Mammary epithelial cell (primary cell): ENCODE measurements around the gene ENPP5.

Source experiments
- EZH2 ChIP-seq: IDR thresholded peaks from 2 replicates; pipeline ENCODE4 v1.6.1; 2012; ENCODE audit warnings: low read length, inconsistent platforms, borderline replicate concordance
- TF ChIP-seq, protein P1 (sequence below), 2 donors: IDR thresholded peaks in 1 of 2; conservative IDR thresholded peaks in 1 of 2; 2 replicates each; pipeline ENCODE4 v1.5.1; 2011 to 2012; ENCODE audit warnings: inconsistent platforms in 2 of 2, low read length in 2 of 2, mild to moderate bottlenecking in 2 of 2, control low read depth in 1 of 2, low read depth in 1 of 2; ENCODE audit not compliant: insufficient read depth in 1 of 2; ENCODE audit errors: extremely low read depth in 1 of 2

DNA sequence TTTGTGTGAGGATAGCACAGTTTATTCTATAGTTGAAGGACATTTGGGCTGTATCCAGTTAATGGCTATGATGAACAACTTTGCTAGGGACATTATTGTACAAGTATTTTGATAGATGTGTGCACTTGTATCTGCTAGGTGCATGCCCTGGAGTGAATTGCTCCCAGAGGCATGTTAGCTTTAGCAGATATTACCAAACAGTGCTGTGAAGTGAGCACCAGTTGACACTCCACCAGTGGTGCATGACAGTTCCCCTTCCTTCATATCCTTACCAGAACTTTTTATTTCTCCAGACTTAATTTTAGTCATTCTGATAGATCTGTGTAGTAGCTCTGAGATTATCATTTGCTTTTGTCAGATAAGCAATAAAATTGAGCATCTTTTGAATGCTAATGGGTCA lies 48.9 kb upstream of the ENPP5 start:
- TF ChIP-seq, protein P1, sequence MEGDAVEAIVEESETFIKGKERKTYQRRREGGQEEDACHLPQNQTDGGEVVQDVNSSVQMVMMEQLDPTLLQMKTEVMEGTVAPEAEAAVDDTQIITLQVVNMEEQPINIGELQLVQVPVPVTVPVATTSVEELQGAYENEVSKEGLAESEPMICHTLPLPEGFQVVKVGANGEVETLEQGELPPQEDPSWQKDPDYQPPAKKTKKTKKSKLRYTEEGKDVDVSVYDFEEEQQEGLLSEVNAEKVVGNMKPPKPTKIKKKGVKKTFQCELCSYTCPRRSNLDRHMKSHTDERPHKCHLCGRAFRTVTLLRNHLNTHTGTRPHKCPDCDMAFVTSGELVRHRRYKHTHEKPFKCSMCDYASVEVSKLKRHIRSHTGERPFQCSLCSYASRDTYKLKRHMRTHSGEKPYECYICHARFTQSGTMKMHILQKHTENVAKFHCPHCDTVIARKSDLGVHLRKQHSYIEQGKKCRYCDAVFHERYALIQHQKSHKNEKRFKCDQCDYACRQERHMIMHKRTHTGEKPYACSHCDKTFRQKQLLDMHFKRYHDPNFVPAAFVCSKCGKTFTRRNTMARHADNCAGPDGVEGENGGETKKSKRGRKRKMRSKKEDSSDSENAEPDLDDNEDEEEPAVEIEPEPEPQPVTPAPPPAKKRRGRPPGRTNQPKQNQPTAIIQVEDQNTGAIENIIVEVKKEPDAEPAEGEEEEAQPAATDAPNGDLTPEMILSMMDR (conservative IDR thresholded peaks at IDR 0.05 in 1 of 2, IDR thresholded peaks at IDR 0.05 in 1 of 2; ENCODE audit: extremely low read depth in 1 of 2, insufficient read depth in 1 of 2, low read depth in 1 of 2, low read length in 2 of 2): no peak
- TF ChIP-seq EZH2: no peak
